Activated CD4-positive, CD25-positive, alpha-beta regulatory T cell treated with anti-CD3 and anti-CD28 coated beads, Interleukin-2, amount 50 U/mL, for 16 hours (primary cell): Measurements from ENCODE around the gene HLX.

Experiments
- DNase-seq: peaks from one replicate; pipeline ENCODE4 v3.0.0-alpha.2; 2020; ENCODE audit warnings: low read depth, low spot score

Gene HLX

GRCh38 chr1:220882061-220882891 lies 3.0 kb downstream of the HLX start:
- no peak for DNase-seq

- no peak for DNase-seq
Measured at GRCh38 chr1:220884109-220884980, 5.1 kb downstream of the HLX start.

- no peak for DNase-seq
Measured at GRCh38 chr1:220884981-220885918, 6.0 kb downstream of the HLX start.

GRCh38 chr1:220885971-220886370 lies 6.7 kb downstream of the HLX start:
- no peak for DNase-seq

GRCh38 chr1:220886470-220887201 lies 7.4 kb downstream of the HLX start:
- no peak for DNase-seq

- no peak for DNase-seq
Measured at GRCh38 chr1:220887202-220887519, 7.9 kb downstream of the HLX start.

- no peak for DNase-seq
Measured at GRCh38 chr1:220887520-220888416, 8.5 kb downstream of the HLX start.

- no peak for DNase-seq
Measured at GRCh38 chr1:220888417-220888986, 9.3 kb downstream of the HLX start.

GRCh38 chr1:220889333-220889732 lies 10.1 kb downstream of the HLX start:
- no peak for DNase-seq

GRCh38 chr1:220889848-220890287 lies 10.6 kb downstream of the HLX start:
- no peak for DNase-seq

GRCh38 chr1:220890602-220891001 lies 11.4 kb downstream of the HLX start:
- no peak for DNase-seq

- DNase-seq: no peak
Measured at GRCh38 chr1:220891224-220892085, 12.2 kb downstream of the HLX start.

GRCh38 chr1:220892086-220892376 lies 12.8 kb downstream of the HLX start:
- DNase-seq: no peak

- DNase-seq: no peak
Measured at GRCh38 chr1:220892997-220893700, 13.9 kb downstream of the HLX start.

GRCh38 chr1:220893701-220894024 lies 14.4 kb downstream of the HLX start:
- no peak for DNase-seq

- DNase-seq: no peak
Measured at GRCh38 chr1:220894025-220894923, 15.0 kb downstream of the HLX start.

- no peak for DNase-seq
Measured at GRCh38 chr1:220894924-220895256, 15.6 kb downstream of the HLX start.
